ENCODE data around the gene ALDH3A2.
A peak's percentile ranks its signal among the peaks of the same experiment; 100 is the strongest.

The ALDH3A2 gene

GRCh38 chr17:19648475-19649273, at the start of gene ALDH3A2:
Gene ALDH3A2 (plus strand): TSS chr17:19648751. CDS start chr17:19648972, 221 bp downstream.
- DNase-seq: peak; percentile 97

GRCh38 chr17:19610311-19610710, 38.2 kb upstream of the ALDH3A2 start:
- no peak for DNase-seq

GRCh38 chr17:19610879-19611278, 37.7 kb upstream of the ALDH3A2 start:
- DNase-seq: no peak

GRCh38 chr17:19613979-19614378, 34.6 kb upstream of the ALDH3A2 start:
- no peak for DNase-seq

GRCh38 chr17:19614900-19615299, 33.7 kb upstream of the ALDH3A2 start:
- no peak for DNase-seq

- DNase-seq: no peak
These were observed 30.5 kb upstream of the ALDH3A2 start for GRCh38 chr17:19618015-19618414.

- no peak for DNase-seq
These were observed 28.7 kb upstream of the ALDH3A2 start for GRCh38 chr17:19619705-19620325.

- DNase-seq: no peak
These were observed 26.9 kb upstream of the ALDH3A2 start for GRCh38 chr17:19621697-19622096.

GRCh38 chr17:19626079-19626478, 22.5 kb upstream of the ALDH3A2 start:
- no peak for DNase-seq

- no peak for DNase-seq
These were observed 19.1 kb upstream of the ALDH3A2 start for GRCh38 chr17:19629449-19629848.

- DNase-seq: no peak
These were observed 18.5 kb upstream of the ALDH3A2 start for GRCh38 chr17:19630035-19630434.

- no peak for DNase-seq
These were observed 17.9 kb upstream of the ALDH3A2 start for GRCh38 chr17:19630661-19631060.

- no peak for DNase-seq
These were observed 16.6 kb upstream of the ALDH3A2 start for GRCh38 chr17:19631905-19632304.

GRCh38 chr17:19641687-19642372, 6.7 kb upstream of the ALDH3A2 start:
- DNase-seq: no peak

GRCh38 chr17:19642373-19642893, 6.1 kb upstream of the ALDH3A2 start:
- no peak for DNase-seq

- DNase-seq: no peak
These were observed 3.9 kb upstream of the ALDH3A2 start for GRCh38 chr17:19644493-19645210.

- DNase-seq: peak; percentile 34
These were observed 2.8 kb upstream of the ALDH3A2 start for GRCh38 chr17:19645734-19646201.

- DNase-seq: no peak
These were observed 1.5 kb upstream of the ALDH3A2 start for GRCh38 chr17:19646788-19647696.

- peak; percentile 30 for DNase-seq
These were observed 665 bp upstream of the ALDH3A2 start for GRCh38 chr17:19647697-19648474.

- DNase-seq: no peak
These were observed 657 bp downstream of the ALDH3A2 start for GRCh38 chr17:19649274-19649541.

GRCh38 chr17:19650826-19651225, 2.3 kb downstream of the ALDH3A2 start:
- no peak for DNase-seq
